ENCODE measurements around the gene IL11.
A peak's percentile ranks its signal among the peaks of the same experiment; 100 is the strongest.
"Not testable (repeated sequence)": the region's sequence is repeated elsewhere in the genome, so short reads cannot be mapped to it uniquely, and the experiment has no call there.

IL11 gene

DNA sequence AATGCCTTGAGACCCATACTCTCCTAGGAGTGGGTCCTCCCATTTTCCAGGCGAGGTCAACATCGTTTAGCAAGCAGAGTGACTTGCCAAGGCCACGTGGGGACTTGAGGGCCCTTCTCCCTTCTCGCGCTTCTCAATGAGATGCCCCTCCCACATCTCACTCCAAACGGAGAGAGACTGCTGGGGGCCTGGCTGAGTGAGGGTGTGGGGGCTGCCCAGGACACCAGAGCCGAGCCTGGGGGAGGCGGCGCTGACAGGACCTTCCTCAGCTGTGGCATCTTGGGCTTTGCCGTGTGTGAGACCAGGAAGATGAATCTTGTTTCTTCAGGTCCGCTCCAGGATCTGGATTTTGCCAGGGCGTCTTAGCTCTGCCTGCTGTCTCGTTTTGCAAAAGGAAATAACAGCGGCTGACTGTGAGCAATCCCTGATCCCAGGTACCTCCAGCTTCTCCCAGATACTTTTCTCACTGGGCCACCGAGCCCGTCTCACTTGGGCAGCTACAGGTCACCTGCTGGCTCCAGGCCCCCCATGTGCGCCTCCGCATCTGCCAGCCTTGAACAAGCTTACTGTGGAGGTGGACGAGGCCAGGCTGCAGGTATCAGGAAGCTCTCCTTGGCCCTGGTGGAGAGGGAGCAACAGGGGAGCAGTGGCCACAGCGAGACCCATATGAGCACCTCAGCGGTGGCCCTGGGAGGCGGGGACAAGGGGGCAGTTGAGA is 21.8 kb downstream of the IL11 start:
- no peak for DNase-seq

DNA sequence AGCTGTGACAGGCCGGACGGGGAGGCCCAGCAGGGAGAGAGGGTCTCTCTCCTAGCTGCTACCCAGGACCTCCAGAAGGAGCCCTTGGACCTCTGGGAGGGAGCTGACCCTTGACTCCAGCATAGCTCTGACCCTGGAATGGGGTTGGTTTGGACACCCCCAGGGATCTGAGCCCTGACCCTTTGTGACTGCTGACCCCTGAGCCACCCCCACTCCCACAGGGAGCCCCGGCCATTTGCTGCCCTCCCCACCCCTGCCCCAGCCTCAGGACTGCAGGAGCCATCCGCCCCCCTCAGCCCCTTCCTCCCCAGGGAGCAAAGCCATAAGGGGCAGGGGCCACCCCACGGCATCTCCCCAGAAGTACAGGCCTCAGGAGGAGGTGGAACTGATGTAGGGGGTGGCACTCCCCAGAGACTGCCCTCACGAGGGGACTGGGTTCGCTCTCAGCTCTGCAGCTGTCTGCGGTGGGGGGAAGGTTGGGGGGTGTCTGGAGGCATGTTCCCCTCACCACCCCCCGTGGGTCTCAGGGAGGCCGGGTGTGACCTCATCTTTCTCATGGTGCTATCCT is 22.7 kb downstream of the IL11 start:
- DNase-seq = no peak

DNA sequence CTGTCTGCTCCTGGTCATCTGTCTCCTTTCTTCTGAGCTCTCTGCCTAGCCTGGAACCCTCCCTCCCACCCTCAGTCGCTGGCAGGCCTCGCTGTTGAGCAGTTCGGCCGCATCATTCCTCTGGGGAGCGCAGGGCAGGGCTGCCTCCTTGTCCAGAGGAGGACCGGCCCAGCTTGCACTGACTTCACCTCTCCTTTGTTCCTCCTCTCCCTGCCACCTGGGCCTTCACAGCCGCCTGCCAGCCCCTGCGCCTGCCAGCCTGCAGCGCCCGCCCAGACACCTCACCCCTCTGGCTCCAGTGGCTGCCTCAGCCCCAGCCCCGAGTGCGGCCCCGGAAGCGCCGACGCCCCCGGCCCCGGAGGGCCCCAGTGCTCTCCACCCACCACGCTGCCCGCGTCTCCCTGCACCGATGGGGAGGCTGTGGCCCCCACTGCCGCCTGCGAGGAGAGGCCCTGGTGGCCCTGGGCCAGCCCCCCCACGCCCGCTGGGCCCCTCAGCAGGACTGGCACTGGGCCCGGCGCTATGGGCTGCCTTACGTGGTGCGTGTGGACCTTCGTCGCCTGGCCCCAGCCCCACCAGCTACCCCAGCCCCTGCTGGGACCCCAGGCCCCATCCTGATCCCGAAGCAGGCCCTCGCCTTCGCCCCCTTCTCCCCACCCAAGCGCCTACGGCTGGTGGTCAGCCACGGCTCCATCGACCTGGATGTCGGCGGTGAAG is 23.4 kb downstream of the IL11 start:
- DNase-seq = no peak

GRCh38 chr19:55345818-55346724 is 24.2 kb downstream of the IL11 start:
- DNase-seq = no peak

- no peak for DNase-seq
These were observed 25.0 kb downstream of the IL11 start for GRCh38 chr19:55345101-55345817.

GRCh38 chr19:55344444-55344843 is 25.8 kb downstream of the IL11 start:
- no peak for DNase-seq

GRCh38 chr19:55341595-55342531 is 28.4 kb downstream of the IL11 start:
- DNase-seq = no peak

- peak; percentile 66 for DNase-seq
These were observed 29.1 kb downstream of the IL11 start for GRCh38 chr19:55341171-55341588.

DNA sequence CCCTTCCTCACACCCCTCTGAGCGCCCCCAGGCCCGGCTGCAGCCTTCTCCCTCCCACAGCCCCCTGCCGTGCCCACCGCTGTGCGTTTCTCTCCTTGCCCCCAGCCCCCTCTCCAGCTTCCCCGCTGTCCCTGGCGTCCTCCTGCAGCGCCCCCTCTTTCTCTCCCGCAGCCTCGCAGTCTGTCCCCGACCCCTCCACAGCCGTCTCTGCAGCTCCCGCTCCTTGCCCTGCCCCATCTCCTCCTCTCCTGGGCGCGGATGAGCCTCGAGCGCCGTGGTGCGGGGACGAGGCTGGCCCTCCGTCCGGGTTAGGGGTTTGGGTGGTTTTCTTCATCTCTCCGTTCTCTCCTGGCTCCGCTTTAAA is 29.5 kb downstream of the IL11 start:
- DNase-seq = no peak

DNA sequence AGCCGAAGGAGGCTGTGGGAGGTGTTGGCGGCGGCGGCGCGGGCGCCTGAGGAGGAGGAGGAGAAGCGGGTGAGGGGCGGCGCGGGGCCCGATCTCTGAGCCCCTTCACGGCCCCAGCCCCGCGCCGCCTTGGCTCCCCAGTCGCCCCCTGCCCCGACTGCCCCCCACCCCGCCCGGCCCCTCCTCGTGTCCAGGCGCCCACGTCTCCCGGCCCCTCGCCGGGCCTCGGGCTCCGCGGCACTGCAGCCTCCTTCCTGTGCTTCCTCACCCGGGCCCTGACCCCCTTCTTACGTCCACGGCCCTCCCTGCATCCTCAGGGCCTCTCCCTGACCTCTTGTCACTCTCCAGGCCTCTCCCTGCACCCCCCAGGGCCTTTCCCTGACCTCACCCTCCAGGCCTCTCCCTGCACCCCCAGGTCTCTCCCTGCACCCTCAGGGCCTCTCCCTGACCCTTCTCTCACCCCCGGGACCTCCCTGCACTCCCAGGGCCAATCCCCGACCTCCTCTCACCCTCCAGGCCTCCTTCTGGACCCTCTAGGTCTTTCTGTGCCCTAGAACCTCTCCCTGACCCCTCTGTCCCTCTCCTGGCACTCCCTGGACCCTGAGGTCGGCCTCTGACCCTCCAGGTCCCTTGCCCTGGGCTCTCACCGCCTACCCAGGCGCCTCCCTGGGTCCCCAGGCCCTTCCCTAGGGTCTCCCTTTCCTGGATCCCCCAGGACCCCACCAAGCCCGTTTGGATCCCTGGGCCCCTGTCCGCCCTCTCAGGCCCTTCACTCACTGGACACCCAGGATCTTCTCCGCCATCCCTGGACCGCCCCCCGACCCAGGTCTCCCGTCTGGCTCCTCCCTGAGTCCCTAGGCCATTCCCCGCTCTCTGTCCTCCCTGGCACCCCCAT is 30.1 kb downstream of the IL11 start:
- DNase-seq = no peak

DNA sequence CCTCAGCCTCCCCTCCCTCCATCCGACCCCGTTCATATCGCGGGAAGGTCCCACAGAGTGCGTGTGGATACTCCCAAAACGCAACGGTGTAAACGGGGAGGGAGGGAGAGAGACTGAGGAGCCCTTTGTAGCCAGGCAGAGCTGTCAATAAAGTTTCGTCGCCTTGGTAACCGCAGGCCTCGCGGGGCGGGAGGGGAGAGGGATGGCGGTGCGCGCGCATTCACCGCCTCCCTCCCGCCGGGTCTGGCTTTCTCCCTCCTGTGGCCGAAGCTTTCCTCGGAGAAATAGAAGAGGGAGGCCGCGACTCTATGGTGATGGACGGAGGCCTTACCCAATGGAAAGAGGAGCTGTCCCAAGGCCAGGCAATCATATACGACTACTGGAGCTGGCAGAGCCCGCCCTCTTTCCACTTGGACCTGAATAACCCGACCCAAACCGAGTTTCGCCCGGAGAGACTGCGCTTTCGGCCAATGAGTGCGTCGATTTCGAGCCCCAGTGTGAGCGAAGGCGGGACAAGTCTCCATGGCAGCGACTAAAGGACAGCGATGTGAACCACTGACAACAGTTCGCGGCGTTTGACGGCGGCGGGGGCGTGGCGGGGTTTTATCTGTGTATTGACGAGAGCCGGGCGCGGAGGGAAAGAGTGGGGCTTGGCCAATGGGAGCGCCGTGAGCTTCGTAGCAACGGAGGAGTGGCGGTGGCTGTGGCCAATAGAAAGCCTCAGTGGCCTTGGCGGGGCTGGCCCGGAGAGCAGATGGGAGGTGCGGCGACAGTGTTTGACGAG is 31.0 kb downstream of the IL11 start, which contains the start of gene KMT5C:
TSS of gene KMT5C (plus strand) at position 772 of the 784 bp plus-strand sequence. CDS start 2,061 bp downstream, outside the sequence.
- DNase-seq = peak; percentile 100

- no peak for DNase-seq
These were observed 34.2 kb downstream of the IL11 start for GRCh38 chr19:55336101-55336500.

- no peak for DNase-seq
These were observed 36.4 kb downstream of the IL11 start for GRCh38 chr19:55333870-55334269.

- not testable (repeated sequence) for DNase-seq
These were observed 40.5 kb downstream of the IL11 start for GRCh38 chr19:55329791-55330190.

DNA sequence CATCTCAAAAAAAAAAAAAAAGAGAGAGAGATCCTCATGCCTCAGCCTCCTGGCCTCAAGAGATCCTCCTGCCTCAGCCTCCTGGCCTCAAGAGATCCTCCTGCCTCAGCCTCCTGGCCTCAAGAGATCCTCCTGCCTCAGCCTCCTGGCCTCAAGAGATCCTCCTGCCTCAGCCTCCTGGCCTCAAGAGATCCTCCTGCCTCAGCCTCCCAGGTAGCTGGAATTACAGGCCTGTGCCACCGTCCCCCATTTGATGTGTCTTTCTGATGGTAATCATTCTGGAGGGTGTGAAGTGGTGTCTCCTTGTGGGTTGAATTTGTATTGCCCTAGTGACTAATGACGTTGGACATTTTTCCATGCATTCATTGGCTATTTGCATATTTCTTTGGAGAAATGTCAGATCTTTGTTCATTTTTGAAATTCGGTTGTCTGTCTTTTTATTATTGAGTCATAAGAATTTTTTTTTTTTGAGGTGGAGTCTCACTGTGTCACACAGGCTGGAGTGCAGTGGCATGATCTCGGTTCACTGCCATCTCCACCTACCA is 41.4 kb downstream of the IL11 start:
- DNase-seq = not testable (repeated sequence)

- DNase-seq = no peak
These were observed 45.1 kb downstream of the IL11 start, which contains the start of gene TMEM150B for GRCh38 chr19:55325172-55325571. TSS of gene TMEM150B (minus strand) at chr19:55325341. CDS start at chr19:55321036, 4,305 bp downstream.

DNA sequence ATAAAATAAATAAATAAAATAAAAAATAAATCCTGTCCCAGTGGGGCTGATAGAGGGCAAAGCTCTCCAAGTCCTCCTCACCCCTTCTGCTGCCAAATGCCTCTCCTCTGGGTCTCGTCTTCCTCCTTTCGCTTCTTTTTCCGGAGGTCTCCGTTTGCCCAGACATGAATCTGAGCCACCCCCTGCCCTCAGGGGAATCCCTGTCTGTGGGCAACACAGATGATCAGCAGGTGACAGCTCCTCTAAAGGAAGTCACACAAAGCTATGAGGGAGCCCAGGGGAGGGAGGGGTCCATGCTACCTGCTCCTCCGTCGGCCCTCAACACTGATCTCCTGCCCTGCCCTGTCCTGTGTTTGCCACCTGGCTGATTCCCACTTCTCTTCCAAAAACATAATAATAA is 45.6 kb downstream of the IL11 start:
- DNase-seq = no peak

DNA sequence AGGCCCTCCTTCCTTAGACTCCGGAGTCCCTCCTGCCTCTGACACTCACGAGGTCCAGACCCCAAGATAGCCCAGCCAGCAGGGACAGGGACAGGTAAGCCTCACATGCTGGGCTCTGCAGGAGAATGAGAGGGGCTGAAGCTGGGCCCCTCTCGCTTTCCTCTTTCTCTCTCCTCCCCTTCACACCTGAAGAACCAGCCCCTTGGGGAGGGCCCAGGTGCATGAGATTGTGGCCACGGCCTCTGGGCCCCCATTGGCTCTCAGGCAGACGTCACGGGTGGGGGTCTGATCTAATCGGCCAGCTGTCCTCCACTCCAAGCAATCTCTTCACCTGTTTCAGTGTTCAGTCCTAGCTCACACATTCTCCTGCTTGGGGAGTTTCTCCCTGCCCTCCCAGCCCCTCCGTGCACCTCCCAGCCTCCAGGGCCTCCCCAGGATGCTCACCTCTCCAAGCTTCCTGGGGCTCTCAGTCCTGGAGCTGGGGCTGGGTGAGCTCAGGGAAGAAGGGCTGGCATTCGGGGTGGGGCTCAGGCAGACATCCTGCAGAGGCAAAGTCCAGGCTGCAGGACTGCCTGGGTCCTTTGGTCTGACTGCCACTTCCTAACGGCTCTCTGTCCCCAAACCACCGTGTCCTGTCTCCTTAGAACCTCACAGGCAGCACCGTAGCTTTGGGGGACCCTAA is 47.9 kb downstream of the IL11 start:
- no peak for DNase-seq

Measured in activated naive CD4-positive, alpha-beta T cell treated with Interleukin-2 at 50 U/mL for 16 hours (primary cell).